ENCODE measurements around the gene MRC2.

DNA sequence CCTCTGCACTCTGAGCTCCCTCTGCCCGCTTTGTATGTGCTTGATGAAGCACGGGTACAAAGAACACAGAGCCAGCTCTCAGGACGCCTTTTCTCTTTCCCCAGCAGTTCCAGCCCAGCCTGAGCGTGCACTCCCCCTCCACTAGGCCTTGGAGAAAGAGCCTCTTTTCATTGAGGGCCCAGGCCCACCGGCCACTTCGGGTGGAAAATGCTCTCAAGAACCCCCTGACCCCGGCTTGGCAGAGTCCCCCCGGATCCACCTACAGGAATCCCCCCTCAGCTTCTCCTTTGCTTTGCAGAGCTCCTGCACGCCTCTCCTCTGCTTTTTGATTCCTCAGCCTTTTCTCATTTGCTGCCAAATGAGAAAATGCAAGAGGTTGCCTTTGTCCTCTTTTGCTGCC is 30.2 kb downstream of the MRC2 start:
- TF ChIP-seq, protein P1, sequence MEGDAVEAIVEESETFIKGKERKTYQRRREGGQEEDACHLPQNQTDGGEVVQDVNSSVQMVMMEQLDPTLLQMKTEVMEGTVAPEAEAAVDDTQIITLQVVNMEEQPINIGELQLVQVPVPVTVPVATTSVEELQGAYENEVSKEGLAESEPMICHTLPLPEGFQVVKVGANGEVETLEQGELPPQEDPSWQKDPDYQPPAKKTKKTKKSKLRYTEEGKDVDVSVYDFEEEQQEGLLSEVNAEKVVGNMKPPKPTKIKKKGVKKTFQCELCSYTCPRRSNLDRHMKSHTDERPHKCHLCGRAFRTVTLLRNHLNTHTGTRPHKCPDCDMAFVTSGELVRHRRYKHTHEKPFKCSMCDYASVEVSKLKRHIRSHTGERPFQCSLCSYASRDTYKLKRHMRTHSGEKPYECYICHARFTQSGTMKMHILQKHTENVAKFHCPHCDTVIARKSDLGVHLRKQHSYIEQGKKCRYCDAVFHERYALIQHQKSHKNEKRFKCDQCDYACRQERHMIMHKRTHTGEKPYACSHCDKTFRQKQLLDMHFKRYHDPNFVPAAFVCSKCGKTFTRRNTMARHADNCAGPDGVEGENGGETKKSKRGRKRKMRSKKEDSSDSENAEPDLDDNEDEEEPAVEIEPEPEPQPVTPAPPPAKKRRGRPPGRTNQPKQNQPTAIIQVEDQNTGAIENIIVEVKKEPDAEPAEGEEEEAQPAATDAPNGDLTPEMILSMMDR (IDR thresholded peaks at IDR 0.05; ENCODE audit: insufficient read depth, low read length): no peak
- no peak for TF ChIP-seq POLR2AphosphoS5 (IDR thresholded peaks at IDR 0.05; ENCODE audit: low read depth)
- TF ChIP-seq, protein P2, sequence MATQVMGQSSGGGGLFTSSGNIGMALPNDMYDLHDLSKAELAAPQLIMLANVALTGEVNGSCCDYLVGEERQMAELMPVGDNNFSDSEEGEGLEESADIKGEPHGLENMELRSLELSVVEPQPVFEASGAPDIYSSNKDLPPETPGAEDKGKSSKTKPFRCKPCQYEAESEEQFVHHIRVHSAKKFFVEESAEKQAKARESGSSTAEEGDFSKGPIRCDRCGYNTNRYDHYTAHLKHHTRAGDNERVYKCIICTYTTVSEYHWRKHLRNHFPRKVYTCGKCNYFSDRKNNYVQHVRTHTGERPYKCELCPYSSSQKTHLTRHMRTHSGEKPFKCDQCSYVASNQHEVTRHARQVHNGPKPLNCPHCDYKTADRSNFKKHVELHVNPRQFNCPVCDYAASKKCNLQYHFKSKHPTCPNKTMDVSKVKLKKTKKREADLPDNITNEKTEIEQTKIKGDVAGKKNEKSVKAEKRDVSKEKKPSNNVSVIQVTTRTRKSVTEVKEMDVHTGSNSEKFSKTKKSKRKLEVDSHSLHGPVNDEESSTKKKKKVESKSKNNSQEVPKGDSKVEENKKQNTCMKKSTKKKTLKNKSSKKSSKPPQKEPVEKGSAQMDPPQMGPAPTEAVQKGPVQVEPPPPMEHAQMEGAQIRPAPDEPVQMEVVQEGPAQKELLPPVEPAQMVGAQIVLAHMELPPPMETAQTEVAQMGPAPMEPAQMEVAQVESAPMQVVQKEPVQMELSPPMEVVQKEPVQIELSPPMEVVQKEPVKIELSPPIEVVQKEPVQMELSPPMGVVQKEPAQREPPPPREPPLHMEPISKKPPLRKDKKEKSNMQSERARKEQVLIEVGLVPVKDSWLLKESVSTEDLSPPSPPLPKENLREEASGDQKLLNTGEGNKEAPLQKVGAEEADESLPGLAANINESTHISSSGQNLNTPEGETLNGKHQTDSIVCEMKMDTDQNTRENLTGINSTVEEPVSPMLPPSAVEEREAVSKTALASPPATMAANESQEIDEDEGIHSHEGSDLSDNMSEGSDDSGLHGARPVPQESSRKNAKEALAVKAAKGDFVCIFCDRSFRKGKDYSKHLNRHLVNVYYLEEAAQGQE (IDR thresholded peaks at IDR 0.05; ENCODE audit: insufficient replicate concordance, low read depth): no peak
- no peak for TF ChIP-seq SPI1 (IDR thresholded peaks at IDR 0.05; ENCODE audit: borderline replicate concordance, low read depth)

Measured in HL-60 (cell line).